Stimulated activated CD4-positive, alpha-beta T cell treated with anti-CD3 and anti-CD28 coated beads, Interleukin-12 subunit alpha, Interleukin-12 subunit beta, amount 100 ng/mL, for 24 hours (primary cell): ENCODE measurements around the gene CAPN2.
"Not testable (repeated sequence)": the region's sequence is repeated elsewhere in the genome, so short reads cannot be mapped to it uniquely, and the experiment has no call there.

Experiments used
- DNase-seq, 2 experiments: peaks; one replicate each; pipeline ENCODE4 v3.0.0-alpha.2; 2020; ENCODE audit warnings: low read depth in 2 of 2

The CAPN2 gene

GRCh38 chr1:223788746-223789415 is 76.5 kb downstream of the CAPN2 start:
- DNase-seq = no peak

- no peak for DNase-seq
Observed at GRCh38 chr1:223792046-223792445, 79.7 kb downstream of the CAPN2 start.

- no peak for DNase-seq
Observed at GRCh38 chr1:223793716-223794115, 81.4 kb downstream of the CAPN2 start.

GRCh38 chr1:223794136-223794880 is 82.0 kb downstream of the CAPN2 start:
- no peak for DNase-seq

- DNase-seq = no peak
Observed at GRCh38 chr1:223796210-223796609, 83.9 kb downstream of the CAPN2 start.

GRCh38 chr1:223802032-223802431 is 89.7 kb downstream of the CAPN2 start:
- DNase-seq = no peak

- DNase-seq = no peak
Observed at GRCh38 chr1:223802602-223803001, 90.3 kb downstream of the CAPN2 start.

GRCh38 chr1:223803211-223803610 is 90.9 kb downstream of the CAPN2 start:
- DNase-seq = no peak

- not testable (repeated sequence) for DNase-seq
Observed at GRCh38 chr1:223809905-223810304, 97.6 kb downstream of the CAPN2 start.

GRCh38 chr1:223810586-223810985 is 98.2 kb downstream of the CAPN2 start:
- DNase-seq = no peak

GRCh38 chr1:223811634-223812101 is 99.3 kb downstream of the CAPN2 start:
- DNase-seq = no peak

- no peak for DNase-seq
Observed at GRCh38 chr1:223813645-223814044, 101.3 kb downstream of the CAPN2 start.

GRCh38 chr1:223815020-223815853 is 102.9 kb downstream of the CAPN2 start:
- DNase-seq = no peak

GRCh38 chr1:223815865-223816264 is 103.5 kb downstream of the CAPN2 start:
- no peak for DNase-seq

GRCh38 chr1:223817265-223817664 is 104.9 kb downstream of the CAPN2 start:
- not testable (repeated sequence) for DNase-seq

- DNase-seq = no peak
Observed at GRCh38 chr1:223819730-223820514, 107.6 kb downstream of the CAPN2 start.

GRCh38 chr1:223820515-223820858 is 108.1 kb downstream of the CAPN2 start:
- DNase-seq = no peak

GRCh38 chr1:223820971-223821370 is 108.6 kb downstream of the CAPN2 start:
- DNase-seq = no peak

GRCh38 chr1:223824287-223824686 is 111.9 kb downstream of the CAPN2 start:
- DNase-seq = no peak

GRCh38 chr1:223824712-223825111 is 112.4 kb downstream of the CAPN2 start:
- no peak for DNase-seq
